GM10248 (cell line): ENCODE measurements around the gene GMFB.

Experiments used
- CTCF ChIA-PET: fragments of 300-600 bp; sonication (Branson Sonifier 250); formaldehyde crosslinking; extraction: SDS; loops from one replicate; lab custom pipeline; 2021; ENCODE audit warnings: antibody characterized with exemption; lab: Yijun Ruan, JAX
- POLR2A ChIA-PET: fragments of 350-650 bp; sonication (Branson Sonifier 250); formaldehyde crosslinking; extraction: SDS; loops from one replicate; lab custom pipeline; 2020; ENCODE audit warnings: antibody characterized with exemption; lab: Yijun Ruan, JAX
- DNase-seq: peaks from one replicate; pipeline ENCODE4 v3.0.0; 2012; ENCODE audit errors: extremely low spot score
- TF ChIP-seq, protein P1 (sequence below): IDR thresholded peaks from 2 replicates; pipeline ENCODE4 v1.5.1; 2012; ENCODE audit warnings: mild to moderate bottlenecking, low read depth; ENCODE audit errors: extremely low read depth, missing control alignments, control extremely low read depth

The GMFB gene

DNA sequence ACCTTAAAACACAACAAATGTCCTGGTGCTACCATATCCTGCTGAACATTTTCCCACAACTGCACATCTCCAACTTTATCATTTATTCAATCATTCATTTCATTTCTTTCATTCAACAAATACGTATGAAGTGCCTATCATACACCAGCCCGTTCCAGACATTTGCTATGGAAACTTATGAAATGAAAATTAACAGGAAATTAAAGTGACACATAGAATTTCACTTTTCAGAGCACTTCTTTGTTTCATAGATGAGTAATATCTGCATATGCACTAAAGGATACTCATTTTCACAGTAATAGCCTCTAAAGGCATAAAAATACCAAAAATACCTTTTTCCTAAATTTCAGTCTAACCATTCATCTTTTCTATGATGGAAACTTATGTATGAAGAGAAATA is 60.3 kb downstream of the GMFB start:
- ChIA-PET POLR2A (no interaction called here), CTCF (interaction anchor here (1.0 to 1.2 kb wide), 2 partner anchors 8 to 16 kb away, joined by 3 to 4 read pairs; no protein-coding TSS in a partner anchor)
- TF ChIP-seq, protein P1, sequence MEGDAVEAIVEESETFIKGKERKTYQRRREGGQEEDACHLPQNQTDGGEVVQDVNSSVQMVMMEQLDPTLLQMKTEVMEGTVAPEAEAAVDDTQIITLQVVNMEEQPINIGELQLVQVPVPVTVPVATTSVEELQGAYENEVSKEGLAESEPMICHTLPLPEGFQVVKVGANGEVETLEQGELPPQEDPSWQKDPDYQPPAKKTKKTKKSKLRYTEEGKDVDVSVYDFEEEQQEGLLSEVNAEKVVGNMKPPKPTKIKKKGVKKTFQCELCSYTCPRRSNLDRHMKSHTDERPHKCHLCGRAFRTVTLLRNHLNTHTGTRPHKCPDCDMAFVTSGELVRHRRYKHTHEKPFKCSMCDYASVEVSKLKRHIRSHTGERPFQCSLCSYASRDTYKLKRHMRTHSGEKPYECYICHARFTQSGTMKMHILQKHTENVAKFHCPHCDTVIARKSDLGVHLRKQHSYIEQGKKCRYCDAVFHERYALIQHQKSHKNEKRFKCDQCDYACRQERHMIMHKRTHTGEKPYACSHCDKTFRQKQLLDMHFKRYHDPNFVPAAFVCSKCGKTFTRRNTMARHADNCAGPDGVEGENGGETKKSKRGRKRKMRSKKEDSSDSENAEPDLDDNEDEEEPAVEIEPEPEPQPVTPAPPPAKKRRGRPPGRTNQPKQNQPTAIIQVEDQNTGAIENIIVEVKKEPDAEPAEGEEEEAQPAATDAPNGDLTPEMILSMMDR, result no peak
- no peak for DNase-seq

DNA sequence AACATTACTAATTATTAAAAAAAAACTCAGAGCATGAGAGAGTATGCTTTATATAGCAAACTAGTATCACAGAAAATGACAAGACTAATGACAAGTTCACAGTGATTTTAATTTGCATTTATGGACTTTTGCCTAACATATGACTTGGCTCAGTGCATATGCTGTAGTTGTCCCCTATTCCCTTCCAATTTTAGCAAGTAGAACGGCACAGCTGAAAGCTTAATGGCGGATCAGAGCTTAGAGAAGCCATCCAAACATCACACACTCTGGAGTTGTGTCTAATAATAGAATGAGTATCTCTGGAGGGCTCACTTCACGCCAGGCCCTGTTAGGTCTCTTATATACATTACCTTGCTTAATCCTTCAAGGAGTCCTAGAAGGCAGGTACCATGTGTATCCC is 60.9 kb downstream of the GMFB start:
- POLR2A ChIA-PET, result no interaction called here
- no peak for DNase-seq
- CTCF ChIA-PET, result interaction anchor here (1.2 to 1.8 kb wide), 2 partner anchors 15 to 31 kb away, joined by 3 to 6 read pairs; partner anchors contain the start of gene CDKN3
- TF ChIP-seq, protein P1, result no peak

DNA sequence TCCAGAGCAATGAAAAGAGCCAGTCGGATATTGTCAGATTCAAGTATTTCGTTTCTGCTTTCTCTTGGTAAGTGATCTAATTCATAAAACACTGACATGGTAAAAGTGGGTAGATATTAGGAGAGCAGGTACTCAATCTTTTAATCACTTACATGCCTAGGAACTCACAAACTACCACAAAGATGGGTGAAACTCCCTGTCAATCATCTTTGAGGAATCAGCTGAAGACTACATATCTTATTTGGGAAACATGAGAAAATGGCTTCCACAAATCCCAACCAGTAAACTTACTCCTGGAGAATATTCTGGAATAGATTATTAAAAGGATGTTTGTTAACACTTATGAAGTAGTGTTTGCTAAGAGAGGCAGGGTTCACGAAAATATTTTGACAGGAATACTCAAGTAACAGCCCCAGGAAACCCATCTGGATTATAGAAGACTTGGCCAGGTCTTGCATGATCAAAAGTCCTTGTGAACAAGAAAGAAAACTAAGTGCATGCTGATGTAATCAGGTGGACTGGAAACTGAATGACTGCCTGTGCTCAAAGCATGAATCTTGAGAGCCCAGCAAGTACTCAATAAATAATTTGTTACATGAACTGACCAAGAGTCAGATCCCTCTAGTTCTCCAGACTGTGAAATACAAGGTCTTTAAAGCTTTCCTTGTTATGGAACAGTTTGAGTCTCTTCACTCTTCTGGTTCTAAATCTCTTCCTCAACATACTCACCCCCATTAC is 63.1 kb downstream of the GMFB start:
- no peak for DNase-seq
- CTCF ChIA-PET, result interaction anchor here (1.0 to 1.8 kb wide), 3 partner anchors 10 to 29 kb away, joined by 4 to 6 read pairs (median 4); partner anchors contain the start of gene CDKN3
- TF ChIP-seq, protein P1, result no peak
- POLR2A ChIA-PET, result no interaction called here

DNA sequence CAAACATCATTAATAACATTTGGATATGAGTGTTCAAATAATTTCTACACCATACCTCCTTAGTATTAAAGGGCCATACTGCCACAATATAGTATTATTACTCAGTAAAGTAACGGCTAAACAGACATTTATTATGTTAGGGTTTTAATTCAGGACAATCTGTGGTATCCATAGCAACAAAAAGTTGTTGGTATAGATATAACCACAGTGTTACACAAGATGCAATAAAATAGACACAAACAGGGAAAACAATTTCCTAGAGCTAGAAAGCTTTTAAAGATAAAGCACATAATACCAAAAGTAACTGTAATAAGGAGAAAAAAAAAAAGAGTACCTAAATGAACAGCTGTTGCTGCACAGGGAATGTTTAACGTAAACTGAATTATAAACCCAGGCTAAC is 63.7 kb downstream of the GMFB start:
- POLR2A ChIA-PET, result no interaction called here

More for the DNA sequence above, 63.7 kb downstream of the GMFB start:
- CTCF ChIA-PET, result interaction anchor here (1.3 to 3.0 kb wide), 4 partner anchors 10 to 28 kb away, joined by 4 to 15 read pairs (median 10); partner anchors contain the start of gene CDKN3
- TF ChIP-seq, protein P1, result no peak
- DNase-seq, result no peak
